ENCODE results near the gene ASMT. TPM values are rescaled to one million over a fixed set of nuclear protein-coding genes. Genes with fewer than 3 reads are reported as not detected.

Gene ASMT
- total and polyA plus RNA-seq, 7 donors = 0.14 to 0.99 TPM; not detected in 5

DNA sequence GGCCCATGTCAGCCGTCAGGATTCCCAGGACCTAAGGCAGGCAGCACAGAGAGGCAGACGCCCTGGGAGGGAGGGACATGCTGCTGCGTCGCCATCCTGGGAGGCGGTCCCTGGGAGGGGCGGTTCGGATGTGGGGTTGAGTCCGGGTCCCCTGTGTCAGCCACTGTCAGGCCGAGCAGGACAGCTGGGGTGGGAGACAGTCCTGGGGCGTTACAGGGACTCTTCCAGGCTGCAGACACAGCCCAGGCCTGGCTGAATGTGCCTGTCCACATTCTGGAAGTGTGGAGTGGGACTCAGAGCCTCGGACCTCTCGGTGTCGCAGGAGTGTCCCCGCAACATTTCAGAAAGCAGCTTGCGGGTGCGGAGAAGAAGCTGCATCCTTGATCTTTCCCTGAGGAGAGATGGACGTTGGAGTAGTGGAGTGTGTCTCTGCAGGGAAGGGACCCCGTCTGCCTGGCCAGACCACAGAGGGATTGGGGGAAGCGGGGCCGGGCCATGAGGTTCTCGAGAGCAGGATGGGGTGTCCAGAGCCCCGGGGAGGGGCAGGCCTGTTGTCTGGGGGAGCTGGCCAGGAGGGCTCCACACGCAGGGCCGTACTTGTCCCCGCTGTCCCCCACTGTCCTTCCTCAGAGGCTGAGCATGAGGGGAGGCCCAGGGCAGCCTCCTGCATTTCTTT is 17.4 kb upstream of the ASMT start:
- WGBS, 3 donors = 87 to 89% (median 89%) methylated on average over 24 to 25 of the region's 25 CpGs
- TF ChIP-seq, protein P1, sequence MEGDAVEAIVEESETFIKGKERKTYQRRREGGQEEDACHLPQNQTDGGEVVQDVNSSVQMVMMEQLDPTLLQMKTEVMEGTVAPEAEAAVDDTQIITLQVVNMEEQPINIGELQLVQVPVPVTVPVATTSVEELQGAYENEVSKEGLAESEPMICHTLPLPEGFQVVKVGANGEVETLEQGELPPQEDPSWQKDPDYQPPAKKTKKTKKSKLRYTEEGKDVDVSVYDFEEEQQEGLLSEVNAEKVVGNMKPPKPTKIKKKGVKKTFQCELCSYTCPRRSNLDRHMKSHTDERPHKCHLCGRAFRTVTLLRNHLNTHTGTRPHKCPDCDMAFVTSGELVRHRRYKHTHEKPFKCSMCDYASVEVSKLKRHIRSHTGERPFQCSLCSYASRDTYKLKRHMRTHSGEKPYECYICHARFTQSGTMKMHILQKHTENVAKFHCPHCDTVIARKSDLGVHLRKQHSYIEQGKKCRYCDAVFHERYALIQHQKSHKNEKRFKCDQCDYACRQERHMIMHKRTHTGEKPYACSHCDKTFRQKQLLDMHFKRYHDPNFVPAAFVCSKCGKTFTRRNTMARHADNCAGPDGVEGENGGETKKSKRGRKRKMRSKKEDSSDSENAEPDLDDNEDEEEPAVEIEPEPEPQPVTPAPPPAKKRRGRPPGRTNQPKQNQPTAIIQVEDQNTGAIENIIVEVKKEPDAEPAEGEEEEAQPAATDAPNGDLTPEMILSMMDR (IDR thresholded peaks at IDR 0.05) = no peak
- Histone ChIP-seq H3K9me3 (peaks cover 4% of the 10 kb centered on the region), H3K27ac (no peak overlapping the region), H3K36me3 (ENCODE audit: insufficient read depth in 1 of 2, low read depth in 1 of 2) (peaks cover 14 to 91% of the 10 kb centered on the region in 2 donors), H3K4me1 (peaks cover 11% of the 10 kb centered on the region), H3K4me3 (no peak overlapping the region), H3K27me3 (ENCODE audit: insufficient read depth in 3 of 3, low read length in 2 of 3) (no peaks in the 10 kb centered on the region)
- ATAC-seq (no peak), DNase-seq (no peak)
- intact Hi-C loops (cut with DNase I) = loop anchor here (10.0 kb wide), 2 partner anchors 143 to 727 kb away; partner anchors contain the start of gene ASMTL (in 1 of the 2)

DNA sequence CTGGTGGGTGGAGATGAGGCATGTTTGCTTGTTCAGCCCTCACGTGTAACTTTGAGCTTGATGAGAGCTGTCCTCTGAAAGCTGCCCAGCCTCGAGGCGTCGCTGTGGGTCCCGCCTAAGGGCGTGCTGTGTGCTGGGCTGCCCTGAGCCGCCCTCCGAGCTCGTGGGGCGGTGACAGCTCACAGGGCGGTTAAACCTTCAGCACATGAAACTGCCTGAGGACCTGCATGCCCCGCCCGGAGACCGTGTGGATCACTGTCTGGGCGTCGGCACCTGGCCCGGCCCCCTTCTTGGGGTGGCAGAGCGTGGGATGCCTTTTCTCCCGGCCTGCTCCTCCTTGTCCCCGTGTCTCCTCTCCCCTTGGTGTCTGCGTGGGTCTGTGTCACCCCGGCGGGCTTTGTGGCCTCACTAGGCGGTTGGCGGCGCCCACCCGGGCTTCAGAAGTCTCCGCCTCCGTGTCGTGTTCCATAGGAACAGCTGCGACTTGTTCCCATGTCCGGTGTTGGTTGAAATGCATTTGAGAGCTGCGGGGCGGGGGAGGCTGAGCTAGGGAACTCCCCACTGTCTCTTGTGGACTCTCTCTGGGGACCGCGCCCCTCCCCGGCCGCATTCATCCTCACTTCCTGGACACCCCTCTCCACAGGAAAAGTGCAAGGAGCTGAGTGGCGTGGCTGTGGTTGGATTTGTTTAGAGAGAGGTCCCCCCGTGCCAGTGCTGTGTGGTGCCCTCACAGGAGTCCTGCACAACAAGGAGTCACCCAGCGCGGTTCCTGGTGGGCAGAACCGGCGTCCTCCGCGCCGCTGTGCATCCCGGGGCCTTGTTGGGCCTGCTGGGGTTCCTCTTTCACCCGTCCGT is 16.6 kb upstream of the ASMT start:
- ATAC-seq (no peak), DNase-seq (no peak)
- Histone ChIP-seq H3K27me3 (ENCODE audit: insufficient read depth in 3 of 3, low read length in 2 of 3) (no peaks in the 10 kb centered on the region), H3K4me1 (peaks cover 4% of the 10 kb centered on the region), H3K4me3 (no peak overlapping the region), H3K27ac (no peak overlapping the region), H3K9me3 (peaks cover 4% of the 10 kb centered on the region), H3K36me3 (ENCODE audit: insufficient read depth in 1 of 2, low read depth in 1 of 2) (peaks cover 14 to 97% of the 10 kb centered on the region in 2 donors)
- intact Hi-C loops (cut with DNase I) = loop anchor here (10.0 kb wide), 2 partner anchors 143 to 727 kb away; partner anchors contain the start of gene ASMTL (in 1 of the 2)
- 85 to 88% (median 85%) methylated on average over 49 to 50 of the region's 50 CpGs for WGBS, 3 donors
- TF ChIP-seq, protein P1 (IDR thresholded peaks at IDR 0.05) = no peak

DNA sequence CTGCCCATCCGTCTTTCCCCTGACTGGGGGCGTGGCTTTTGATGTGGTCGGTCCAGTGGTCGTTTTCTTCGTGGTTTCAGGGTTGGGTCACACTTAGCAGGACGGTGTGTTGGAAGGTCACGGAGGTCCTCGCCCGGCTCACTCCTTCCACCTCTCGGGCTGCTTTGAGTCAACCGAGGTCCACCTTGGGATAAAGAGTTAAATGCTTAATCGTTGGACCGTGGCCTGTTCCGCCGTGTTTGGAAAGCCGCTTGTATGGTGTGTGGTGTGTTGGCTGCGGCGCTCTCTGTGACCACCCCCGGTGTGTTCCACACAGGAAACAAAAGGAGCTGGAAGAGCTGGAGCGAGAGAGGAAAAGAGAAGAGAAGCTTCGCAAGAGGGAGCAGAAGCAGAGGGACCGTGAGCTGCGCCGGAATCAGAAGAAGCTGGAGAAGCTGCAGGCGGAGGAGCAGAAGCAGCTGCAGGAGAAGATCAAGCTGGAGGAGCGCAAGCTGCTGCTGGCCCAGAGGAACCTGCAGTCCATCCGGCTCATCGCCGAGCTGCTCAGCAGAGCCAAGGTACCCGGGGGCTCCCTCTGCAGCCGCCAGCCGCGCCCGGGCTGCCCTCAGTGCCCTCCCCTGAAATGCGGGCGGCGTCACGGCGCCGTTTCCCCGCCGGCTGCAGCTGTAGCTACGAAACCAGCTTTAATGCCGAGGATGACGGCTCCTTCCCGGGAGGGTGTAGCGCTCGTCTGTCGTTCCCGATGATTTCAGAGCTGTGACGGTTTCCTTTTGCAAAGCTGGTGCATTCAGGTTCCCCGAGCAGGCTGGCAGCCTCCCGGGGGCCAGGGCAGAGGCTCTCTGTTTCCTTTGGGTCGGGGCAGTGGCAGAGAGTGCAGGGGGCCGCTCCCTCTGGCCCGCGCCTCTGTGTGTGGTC is 15.7 kb upstream of the ASMT start:
- H3K4me3 ChIP-seq = no peak overlapping the region
- no peak overlapping the region for H3K27ac ChIP-seq
- no peaks in the 10 kb centered on the region for H3K4me1 ChIP-seq
- H3K27me3 ChIP-seq (ENCODE audit: insufficient read depth in 3 of 3, low read length in 2 of 3) = no peaks in the 10 kb centered on the region
- 89 to 90% (median 89%) methylated on average over 57 of the region's 57 CpGs for WGBS, 3 donors
- intact Hi-C loops (cut with DNase I) = loop anchor here (10.0 kb wide), 2 partner anchors 144 to 726 kb away; partner anchors contain the start of gene ASMTL (in 1 of the 2)
- ATAC-seq (no peak), DNase-seq (no peak)
- TF ChIP-seq, protein P1 (IDR thresholded peaks at IDR 0.05) = no peak
- peaks cover 14 to 89% of the 10 kb centered on the region in 2 donors for H3K36me3 ChIP-seq (ENCODE audit: insufficient read depth in 1 of 2, low read depth in 1 of 2)
- peaks cover 4% of the 10 kb centered on the region for H3K9me3 ChIP-seq

DNA sequence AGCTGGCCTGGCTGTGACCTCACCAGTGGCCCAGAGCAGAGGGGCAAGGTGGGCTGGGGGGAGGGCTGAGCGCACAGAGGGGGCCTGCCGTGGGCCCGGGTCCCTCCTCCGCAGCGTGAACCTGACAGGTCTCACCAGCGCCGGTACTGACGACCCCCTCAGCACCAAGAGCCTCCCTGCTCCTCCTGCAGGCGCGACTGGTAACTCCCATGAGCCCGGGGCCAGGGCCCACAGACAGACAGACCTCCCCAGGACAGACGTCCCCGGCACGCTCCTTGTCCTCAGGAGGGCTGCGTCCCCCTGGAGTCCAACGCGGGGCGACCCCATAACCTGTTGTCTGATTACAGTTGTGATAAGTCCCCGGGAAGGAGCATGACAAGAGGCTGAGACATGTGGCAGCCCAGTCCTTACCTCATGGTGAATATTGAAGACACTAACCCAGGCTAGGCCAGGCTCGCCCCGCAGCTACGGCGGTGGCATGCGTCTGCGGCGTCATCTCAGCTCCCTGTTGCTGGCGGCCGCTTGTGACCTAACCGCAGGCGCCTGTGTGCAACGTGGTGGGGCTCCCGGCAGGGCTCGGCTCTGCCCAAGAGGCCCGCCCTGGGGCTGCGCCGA is 15.0 kb upstream of the ASMT start:
- Histone ChIP-seq H3K4me1 (no peaks in the 10 kb centered on the region), H3K9me3 (peaks cover 4% of the 10 kb centered on the region), H3K36me3 (ENCODE audit: insufficient read depth in 1 of 2, low read depth in 1 of 2) (peaks cover 14 to 81% of the 10 kb centered on the region in 2 donors), H3K27ac (no peak overlapping the region), H3K27me3 (ENCODE audit: insufficient read depth in 3 of 3, low read length in 2 of 3) (no peaks in the 10 kb centered on the region), H3K4me3 (no peak overlapping the region)
- DNase-seq (no peak), ATAC-seq (no peak)
- TF ChIP-seq, protein P1 (IDR thresholded peaks at IDR 0.05) = no peak
- intact Hi-C loops (cut with DNase I) = loop anchor here (10.0 kb wide), 2 partner anchors 145 to 725 kb away; partner anchors contain the start of gene ASMTL (in 1 of the 2)
- 97 to 98% (median 97%) methylated on average over 31 to 36 of the region's 36 CpGs for WGBS, 3 donors

All from psoas muscle (tissue), 8 donors.